Motor neuron (in vitro differentiated cells): ENCODE measurements around the gene HGS. TPM values are rescaled to one million over a fixed set of nuclear protein-coding genes. Genes with fewer than 3 reads are reported as not detected.

Source experiments
- ATAC-seq, 8 experiments: fragments of 200-7000 bp; cut with Tn5 transposase; replicated peaks in 6 of 8; 2 replicates each; pipeline ENCODE4 v1.8.0; 2021; ENCODE audit warnings: mild to moderate bottlenecking in 8 of 8, moderate library complexity in 8 of 8
- H3K27ac ChIP-seq, 2 donors: fragments of 250-450 bp; sonication (Bioruptor Pico); 2 replicates each; pipeline ENCODE4 v1.9.0; 2021; ENCODE audit warnings: antibody characterized with exemption in 2 of 2, mild to moderate bottlenecking in 2 of 2, moderate library complexity in 1 of 2
- H3K4me1 ChIP-seq, 2 donors: fragments of 250-450 bp; sonication (Bioruptor Pico); replicated peaks in 1 of 2; 2 replicates each; pipeline ENCODE4 v1.6.1; 2021; ENCODE audit warnings: antibody characterized with exemption in 2 of 2, mild to moderate bottlenecking in 2 of 2, moderate library complexity in 1 of 2
- H3K4me3 ChIP-seq, 5 donors: fragments of 250-450 bp; sonication (Bioruptor Pico); 2 replicates each; pipeline ENCODE4 v1.9.0; 2021; ENCODE audit warnings: antibody characterized with exemption in 5 of 5, mild to moderate bottlenecking in 5 of 5, moderate library complexity in 4 of 5
- WGBS, 10 experiments: fragments of 450-650 bp; shearing (Covaris generic); methylation state at CpG; one replicate each; pipeline ENCODE4 v1.0.0; 2022; 5-methylcytosine and 5-hydroxymethylcytosine counted together
- in situ Hi-C, 9 experiments: fragments of 400-800 bp; cut with MboI; loops; one replicate each; pipeline ENCODE4 v1.15.0; 2021; ENCODE audit warnings: low sequenced_read_pairs in 9 of 9, low pct_unique_long_range_greater_than_20kb in 2 of 9; ENCODE audit not compliant: unreplicated experiment in 9 of 9
- total RNA-seq, 8 experiments: library from RNA; unstranded; fragments of 300-600 nt; gene quantifications; 2 replicates each; pipeline versions ENCODE4 v1.2.3 to v1.2.4, GENCODE V29; 2022

HGS gene
- total RNA-seq, 8 experiments from 2014 or later = 46.1 to 89.5 (median 62.4) TPM

- in situ Hi-C loops = no loop called here
- 0 to 88% (median 55%) methylated on average over 1 to 8 of the region's 21 CpGs; no CpG with 5 or more reads in 7 of the 10 experiments for WGBS, 10 experiments
- H3K4me3 ChIP-seq = no peak overlapping the region
- no peak overlapping the region for H3K27ac ChIP-seq
- peak in 1 of 8 experiments; percentile 1 for ATAC-seq
- H3K4me1 ChIP-seq = no peaks in the 10 kb centered on the region
Measured at GRCh38 chr17:81647640-81648012, 36.2 kb upstream of the HGS start.

DNA sequence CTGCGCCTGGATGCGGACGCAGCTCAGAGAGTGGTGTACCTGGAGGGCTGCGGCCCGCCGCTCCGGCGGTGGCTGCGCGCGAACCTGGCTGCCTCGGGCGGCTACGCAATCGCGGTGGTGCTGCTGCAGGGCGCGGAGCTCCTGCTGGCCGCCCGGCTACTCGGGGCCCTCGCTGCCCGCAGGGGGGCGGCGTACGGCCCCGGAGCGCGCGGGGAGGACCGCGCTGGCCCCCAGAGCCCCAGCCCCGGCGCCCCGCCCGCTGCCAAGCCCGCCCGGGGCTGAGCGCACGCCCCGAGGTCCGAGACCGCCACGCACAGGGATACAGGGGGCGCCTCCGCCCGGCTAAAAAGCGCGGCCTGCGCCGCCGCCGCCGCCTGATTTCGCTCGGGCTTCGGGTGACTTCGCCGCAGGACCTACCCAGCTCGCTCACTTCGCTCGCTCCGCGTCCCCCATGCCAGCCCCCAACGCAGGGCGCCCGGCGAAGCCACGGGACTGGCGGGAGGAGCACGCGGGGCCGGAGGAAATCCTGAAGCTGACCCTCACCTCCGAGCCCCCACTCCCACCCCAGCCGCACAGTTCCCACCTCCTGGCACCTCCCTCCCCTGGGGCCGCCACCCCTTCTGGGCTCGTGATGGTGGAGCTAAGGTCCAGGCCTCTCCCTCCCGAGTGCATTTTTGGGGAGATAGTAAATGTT is 35.7 kb upstream of the HGS start:
- H3K4me3 ChIP-seq = no peak overlapping the region
- in situ Hi-C loops = no loop called here
- peak in 2 of 8 experiments; percentile 3 to 20 for ATAC-seq
- peaks cover 0 to 3% of the 10 kb centered on the region in 2 donors for H3K4me1 ChIP-seq
- H3K27ac ChIP-seq = no peak overlapping the region
- WGBS, 10 experiments = 4 to 50% methylated on average over 2 to 5 of the region's 78 CpGs; no CpG with 5 or more reads in 8 of the 10 experiments

GRCh38 chr17:81648707-81649085 is 35.1 kb upstream of the HGS start:
- no peak for ATAC-seq
- in situ Hi-C loops = no loop called here

GRCh38 chr17:81650951-81651350 is 32.9 kb upstream of the HGS start:
- no peak overlapping the region for H3K27ac ChIP-seq
- ATAC-seq = peak in 1 of 8 experiments; percentile 8
- in situ Hi-C loops = no loop called here

More at GRCh38 chr17:81648707-81649085, 35.1 kb upstream of the HGS start:
- H3K27ac ChIP-seq = no peak overlapping the region
- WGBS, 10 experiments = 28 to 100% (median 80%) methylated on average over 1 to 6 of the region's 14 CpGs; no CpG with 5 or more reads in 7 of the 10 experiments
- peaks cover 0 to 3% of the 10 kb centered on the region in 2 donors for H3K4me1 ChIP-seq
- no peak overlapping the region for H3K4me3 ChIP-seq

GRCh38 chr17:81651692-81652091 is 32.1 kb upstream of the HGS start:
- Histone ChIP-seq H3K4me1 (peaks cover 0 to 3% of the 10 kb centered on the region in 2 donors), H3K27ac (no peak overlapping the region), H3K4me3 (no peak overlapping the region)
- in situ Hi-C loops = no loop called here
- WGBS, 10 experiments = 62 to 81% methylated on average over 3 of the region's 10 CpGs; no CpG with 5 or more reads in 8 of the 10 experiments
- peak in 7 of 8 experiments; percentile 6 to 90 (median 57) for ATAC-seq

More at GRCh38 chr17:81650951-81651350, 32.9 kb upstream of the HGS start:
- WGBS, 10 experiments = no CpG with 5 or more reads among the region's 9 CpGs
- Histone ChIP-seq H3K4me3 (no peak overlapping the region), H3K4me1 (peaks cover 0 to 3% of the 10 kb centered on the region in 2 donors)

- Histone ChIP-seq H3K27ac (no peak overlapping the region), H3K4me3 (no peak overlapping the region), H3K4me1 (peaks cover 0 to 3% of the 10 kb centered on the region in 2 donors)
- in situ Hi-C loops = no loop called here
- ATAC-seq = peak in 4 of 8 experiments; percentile 11 to 16 (median 14)
- WGBS, 10 experiments = 40 to 100% (median 68%) methylated on average over 1 to 6 of the region's 27 CpGs; no CpG with 5 or more reads in 4 of the 10 experiments
Measured at GRCh38 chr17:81652906-81653771, 30.7 kb upstream of the HGS start.

DNA sequence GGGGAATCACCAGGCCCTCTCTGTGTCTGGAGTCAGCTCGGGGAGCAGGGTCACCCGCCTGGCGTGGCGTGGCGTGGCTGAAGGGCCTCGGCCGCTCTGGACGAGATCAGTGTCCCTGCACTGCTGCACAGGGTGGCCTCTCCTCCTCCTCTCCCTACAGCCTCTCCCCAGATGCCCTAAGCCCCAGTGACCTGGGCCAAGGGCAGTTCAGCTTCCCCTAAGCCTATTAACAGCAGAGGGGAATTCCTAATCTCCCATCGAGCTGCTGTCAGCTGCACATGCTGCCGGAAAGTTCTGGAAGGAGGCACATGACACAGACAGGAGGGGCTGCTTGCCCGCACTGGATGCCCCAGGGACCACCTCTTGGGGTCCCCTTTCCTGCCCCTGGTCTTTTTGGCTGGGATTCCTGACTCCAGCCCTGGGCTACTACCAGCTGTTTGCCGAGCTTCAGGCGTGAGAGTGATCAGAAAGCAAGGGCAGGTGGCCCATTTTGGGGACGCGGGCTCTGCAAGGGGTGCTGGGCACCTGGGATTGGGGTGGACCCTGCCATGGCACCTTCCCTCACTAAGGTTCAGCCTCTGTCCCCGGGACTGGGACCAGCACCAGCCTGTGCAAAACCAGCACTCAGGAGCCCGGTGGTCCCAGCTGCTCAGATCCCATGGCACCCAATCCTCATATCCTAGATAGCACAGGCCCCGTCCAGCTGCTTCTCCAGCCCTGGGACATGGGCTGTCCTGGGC is 28.3 kb upstream of the HGS start:
- in situ Hi-C loops = no loop called here
- H3K4me3 ChIP-seq = no peak overlapping the region
- WGBS, 10 experiments = 70 to 100% (median 84%) methylated on average over 2 to 3 of the region's 18 CpGs; no CpG with 5 or more reads in 4 of the 10 experiments
- peaks cover 0 to 3% of the 10 kb centered on the region in 2 donors for H3K4me1 ChIP-seq
- no peak overlapping the region for H3K27ac ChIP-seq
- ATAC-seq = peak in 4 of 8 experiments; percentile 9 to 13 (median 12)

DNA sequence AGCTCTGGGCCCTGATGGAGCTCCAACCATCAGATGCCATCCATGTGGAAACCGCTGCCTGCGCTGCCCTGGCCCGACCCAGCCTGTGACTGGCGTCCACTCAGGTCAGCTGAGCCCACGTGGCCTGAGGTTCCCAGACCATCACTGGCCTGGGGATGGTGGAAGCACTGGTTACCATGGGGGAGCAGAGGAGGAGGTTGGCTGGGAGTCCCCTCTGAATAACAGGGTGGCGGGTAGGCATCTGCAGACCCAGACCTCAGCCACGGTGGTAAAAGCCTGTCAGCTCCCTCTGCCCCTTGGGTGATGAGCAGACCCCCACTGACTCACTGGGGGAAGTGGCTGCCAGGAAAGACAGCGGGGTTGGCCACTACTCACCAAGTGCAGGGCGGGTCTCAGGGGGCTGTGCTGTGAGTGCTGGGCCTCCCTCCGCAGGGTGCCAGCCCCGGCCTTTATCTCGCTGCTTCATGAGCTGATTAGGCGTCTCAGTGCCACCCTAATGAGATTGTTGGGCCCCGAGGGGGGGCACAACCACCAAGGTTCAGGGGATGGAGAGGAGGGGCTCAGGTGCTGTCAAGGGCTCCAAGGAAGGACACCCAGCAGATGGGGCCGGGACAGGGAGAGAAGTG is 27.6 kb upstream of the HGS start, which contains the start of gene PDE6G:
TSS of gene PDE6G (minus strand) at position 425 of the 626 bp plus-strand sequence. CDS start 3,237 bp downstream, outside the sequence.
- ATAC-seq = peak in 2 of 8 experiments; percentile 11 to 16
- in situ Hi-C loops = no loop called here

GRCh38 chr17:81656835-81657234 is 27.0 kb upstream of the HGS start:
- in situ Hi-C loops = no loop called here
- Histone ChIP-seq H3K27ac (no peak overlapping the region), H3K4me1 (peaks cover 0 to 3% of the 10 kb centered on the region in 2 donors), H3K4me3 (no peak overlapping the region)
- ATAC-seq = peak in 1 of 8 experiments; percentile 5
- WGBS, 10 experiments = 40% methylated on average over 1 of the region's 4 CpGs; no CpG with 5 or more reads in 9 of the 10 experiments

More for the DNA sequence above, 27.6 kb upstream of the HGS start, which contains the start of gene PDE6G:
- Histone ChIP-seq H3K4me3 (no peak within 1 kb of the TSS), H3K27ac (no peak within 1 kb of the TSS), H3K4me1 (peaks cover 0 to 3% of the 10 kb centered on the region in 2 donors)
- WGBS, 10 experiments = 81 to 95% methylated on average over 4 to 5 of the region's 15 CpGs; no CpG with 5 or more reads in 8 of the 10 experiments

DNA sequence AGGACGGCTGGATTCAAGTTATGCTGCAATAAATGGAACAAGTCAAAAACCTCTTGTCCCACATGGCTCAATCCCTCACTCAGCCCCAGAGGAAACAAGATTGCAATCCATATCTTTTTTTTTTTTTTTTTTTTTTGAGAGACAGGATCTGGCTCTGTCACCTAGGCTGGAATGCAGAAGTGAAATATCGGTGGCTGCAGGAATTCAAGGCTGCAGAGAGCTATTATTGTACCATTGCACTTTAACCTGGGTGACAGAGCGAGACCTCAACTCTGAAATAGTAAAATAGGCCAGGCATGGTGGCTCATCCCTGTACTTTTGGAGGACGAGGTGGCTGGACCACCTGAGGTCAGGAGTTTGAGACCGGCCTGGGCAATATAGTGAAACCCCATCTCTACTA is 24.8 kb upstream of the HGS start:
- 57 to 100% (median 86%) methylated on average over 1 to 5 of the region's 5 CpGs for WGBS, 10 experiments
- ATAC-seq = no peak
- Histone ChIP-seq H3K4me3 (no peak overlapping the region), H3K4me1 (no peaks in the 10 kb centered on the region), H3K27ac (no peak overlapping the region)
- in situ Hi-C loops = no loop called here

DNA sequence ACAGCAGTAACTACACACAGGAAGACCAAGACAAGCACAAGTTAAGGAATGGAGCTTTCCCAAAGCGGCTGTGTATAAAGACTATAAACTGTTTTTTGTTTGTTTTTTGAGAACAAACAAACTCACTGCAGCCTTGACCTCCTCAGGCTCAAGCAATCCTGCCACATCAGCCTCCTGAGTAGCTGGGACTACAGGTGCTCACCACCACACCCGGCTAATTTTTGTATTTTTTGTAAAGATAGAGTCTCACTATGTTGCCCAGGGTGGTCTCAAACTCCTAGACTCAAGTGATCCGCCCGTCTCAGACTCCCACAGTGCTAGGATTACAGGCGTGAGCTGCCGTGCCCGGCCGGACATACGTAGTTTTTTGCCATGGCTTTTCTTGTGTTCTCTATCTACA is 23.4 kb upstream of the HGS start:
- peaks cover 3% of the 10 kb centered on the region in 2 donors for H3K4me1 ChIP-seq
- in situ Hi-C loops = no loop called here
- ATAC-seq = no peak
- no peak overlapping the region for H3K4me3 ChIP-seq
- no peak overlapping the region for H3K27ac ChIP-seq
- WGBS, 10 experiments = 52 to 93% (median 82%) methylated on average over 1 to 9 of the region's 9 CpGs; no CpG with 5 or more reads in 3 of the 10 experiments

GRCh38 chr17:81662002-81662401 is 21.8 kb upstream of the HGS start:
- no peak for ATAC-seq
- H3K4me3 ChIP-seq = no peak overlapping the region
- no peak overlapping the region for H3K27ac ChIP-seq
- peaks cover 6% of the 10 kb centered on the region in 2 donors for H3K4me1 ChIP-seq
- 43 to 100% (median 80%) methylated on average over 1 to 4 of the region's 4 CpGs; no CpG with 5 or more reads in 3 of the 10 experiments for WGBS, 10 experiments
- in situ Hi-C loops = no loop called here
